H9 (cell line): Measurements from ENCODE around the gene YEATS2. TPM values are rescaled to one million over a fixed set of nuclear protein-coding genes. Genes with fewer than 3 reads are reported as not detected.

ENCODE experiments used
- DNase-seq: peaks from one replicate; pipeline ENCODE4 v3.0.0-alpha.2; 2017
- H2AFZ ChIP-seq: one replicate; pipeline ENCODE4 v1.6.1; 2013; ENCODE audit warnings: mild to moderate bottlenecking, low read length, control low read depth, moderate library complexity
- H2AK5ac ChIP-seq: 2 replicates; pipeline ENCODE4 v1.6.1; 2013; ENCODE audit warnings: low read length, control low read depth, mixed read lengths; ENCODE audit not compliant: insufficient read length
- H2BK120ac ChIP-seq: one replicate; pipeline ENCODE4 v1.6.1; 2013; ENCODE audit warnings: low read depth, mild to moderate bottlenecking, low read length, control low read depth, inconsistent platforms; ENCODE audit not compliant: poor library complexity, severe bottlenecking
- H2BK12ac ChIP-seq: 2 replicates; pipeline ENCODE4 v1.6.1; 2013; ENCODE audit warnings: low read length, control low read depth, mixed read lengths, low read depth; ENCODE audit not compliant: insufficient read length
- H2BK15ac ChIP-seq: 2 replicates; pipeline ENCODE4 v1.6.1; 2013; ENCODE audit warnings: low read depth, low read length, control low read depth
- H2BK20ac ChIP-seq: one replicate; pipeline ENCODE4 v1.6.1; 2013; ENCODE audit warnings: low read depth, mild to moderate bottlenecking, low read length, control low read depth, inconsistent platforms; ENCODE audit not compliant: poor library complexity, severe bottlenecking
- H2BK5ac ChIP-seq: 2 replicates; pipeline ENCODE4 v1.6.1; 2013; ENCODE audit warnings: low read length, control low read depth, mixed read lengths; ENCODE audit not compliant: insufficient read length
- H3K14ac ChIP-seq: 2 replicates; pipeline ENCODE4 v1.6.1; 2013; ENCODE audit warnings: low read length, control low read depth; ENCODE audit not compliant: insufficient read depth
- H3K18ac ChIP-seq: 2 replicates; pipeline ENCODE4 v1.6.1; 2013; ENCODE audit warnings: low read depth, mild to moderate bottlenecking, mixed read lengths, low read length, control low read depth; ENCODE audit not compliant: insufficient read length
- H3K23ac ChIP-seq: 2 replicates; pipeline ENCODE4 v1.6.1; 2013; ENCODE audit warnings: low read length, control low read depth, mixed read lengths, low read depth; ENCODE audit not compliant: insufficient read length
- H3K23me2 ChIP-seq: 2 replicates; pipeline ENCODE4 v1.6.1; 2013; ENCODE audit warnings: low read depth, mild to moderate bottlenecking, mixed read lengths, low read length, control low read depth; ENCODE audit not compliant: insufficient read length, poor library complexity, severe bottlenecking
- H3K27ac ChIP-seq: 2 replicates; pipeline ENCODE4 v1.5.1; 2013; ENCODE audit warnings: low read length, control low read depth, mixed read lengths, low read depth; ENCODE audit not compliant: insufficient read length
- H3K27me3 ChIP-seq: 2 replicates; pipeline ENCODE4 v1.6.1; 2013; ENCODE audit warnings: low read length, control low read depth, inconsistent platforms; ENCODE audit not compliant: insufficient read depth
- H3K4ac ChIP-seq: 2 replicates; pipeline ENCODE4 v1.6.1; 2013; ENCODE audit warnings: low read depth, mild to moderate bottlenecking, control low read depth, inconsistent platforms, low read length, moderate library complexity
- H3K4me1 ChIP-seq: 2 replicates; pipeline ENCODE4 v1.6.1; 2013; ENCODE audit warnings: low read length, control low read depth, inconsistent platforms; ENCODE audit not compliant: insufficient read depth
- H3K4me2 ChIP-seq: 2 replicates; pipeline ENCODE4 v1.6.1; 2013; ENCODE audit warnings: low read length, control low read depth, mixed read lengths; ENCODE audit not compliant: insufficient read length, insufficient read depth
- H3K56ac ChIP-seq: 2 replicates; pipeline ENCODE4 v1.6.1; 2013; ENCODE audit warnings: low read depth, mild to moderate bottlenecking, mixed read lengths, low read length, control low read depth; ENCODE audit not compliant: insufficient read length
- H3K79me1 ChIP-seq: 2 replicates; pipeline ENCODE4 v1.6.1; 2013; ENCODE audit warnings: low read depth, mild to moderate bottlenecking, moderate library complexity, low read length, control low read depth, inconsistent platforms; ENCODE audit not compliant: insufficient read depth, poor library complexity, severe bottlenecking
- H3K79me2 ChIP-seq: 2 replicates; pipeline ENCODE4 v1.6.1; 2013; ENCODE audit warnings: low read length, control low read depth, inconsistent platforms; ENCODE audit not compliant: insufficient read depth
- H3K9ac ChIP-seq: 2 replicates; pipeline ENCODE4 v1.6.1; 2013; ENCODE audit warnings: low read length, control low read depth, mixed read lengths; ENCODE audit not compliant: insufficient read length; ENCODE audit errors: extremely low read depth
- H3K9me3 ChIP-seq: one replicate; pipeline ENCODE4 v1.6.1; 2013; ENCODE audit warnings: low read depth, low read length, inconsistent platforms; ENCODE audit not compliant: control insufficient read depth
- H3T11ph ChIP-seq: one replicate; pipeline ENCODE4 v1.6.1; 2013; ENCODE audit warnings: mild to moderate bottlenecking, low read length, control low read depth, inconsistent platforms
- H4K20me1 ChIP-seq: one replicate; pipeline ENCODE4 v1.6.1; 2013; ENCODE audit not compliant: control insufficient read depth, insufficient read length, insufficient read depth
- H4K5ac ChIP-seq: 2 replicates; pipeline ENCODE4 v1.6.1; 2013; ENCODE audit warnings: low read depth, mild to moderate bottlenecking, mixed read lengths, low read length, control low read depth; ENCODE audit not compliant: insufficient read length
- H4K8ac ChIP-seq: replicated peaks from 2 replicates; pipeline ENCODE4 v1.6.1; 2013; ENCODE audit warnings: low read length, control low read depth, mixed read lengths, low read depth; ENCODE audit not compliant: insufficient read length
- H4K91ac ChIP-seq: 2 replicates; pipeline ENCODE4 v1.6.1; 2013; ENCODE audit warnings: low read depth, mild to moderate bottlenecking, moderate library complexity, mixed read lengths, low read length, control low read depth; ENCODE audit not compliant: insufficient read length
- H3K27ac Mint-ChIP-seq, 3 experiments: 2 replicates in 2 of 3; 3 replicates in 1 of 3; pipeline ENCODE4 v1.8.0; 2020 to 2021; ENCODE audit warnings: mixed read lengths in 3 of 3, mild to moderate bottlenecking in 1 of 3, moderate library complexity in 1 of 3
- H3K27me3 Mint-ChIP-seq: 2 replicates; pipeline ENCODE4 v1.8.0; 2021; ENCODE audit warnings: low read depth, mild to moderate bottlenecking, moderate library complexity, mixed read lengths
- H3K36me3 Mint-ChIP-seq, 3 experiments: 2 replicates in 2 of 3; 3 replicates in 1 of 3; pipeline ENCODE4 v1.8.0; 2020 to 2021; ENCODE audit warnings: low read depth in 3 of 3, mixed read lengths in 3 of 3; ENCODE audit not compliant: insufficient read depth in 1 of 3
- H3K4me1 Mint-ChIP-seq, 2 experiments: 2 replicates each; pipeline ENCODE4 v1.8.0; 2020; ENCODE audit warnings: mixed read lengths in 2 of 2
- H3K4me3 Mint-ChIP-seq, 2 experiments: 2 replicates in 1 of 2; 3 replicates in 1 of 2; pipeline ENCODE4 v1.8.0; 2020 to 2021; ENCODE audit warnings: mild to moderate bottlenecking in 2 of 2, mixed read lengths in 2 of 2, moderate library complexity in 1 of 2
- H3K9me3 Mint-ChIP-seq, 2 experiments: 2 replicates in 1 of 2; 3 replicates in 1 of 2; pipeline ENCODE4 v1.8.0; 2020; ENCODE audit warnings: mild to moderate bottlenecking in 2 of 2, mixed read lengths in 2 of 2, moderate library complexity in 1 of 2
- WGBS: extraction: QIAGEN DNeasy Blood & Tissue Kit; methylation state at CpG from one replicate; pipeline ENCODE4 v1.1.7; 2013; ENCODE audit warnings: missing lambda C conversion rate, low lambda C conversion rate, mixed read lengths; ENCODE audit not compliant: insufficient read length; ENCODE audit errors: extremely low coverage; 5-methylcytosine and 5-hydroxymethylcytosine counted together
- total RNA-seq: library from RNA; stranded (reverse); gene quantifications from 2 replicates; pipeline ENCODE4 v1.2.1, GENCODE V29; 2021
- TF ChIP-seq, protein P1 (sequence below): fragments of 200-600 bp; sonication (generic); conservative IDR thresholded peaks from 3 replicates; pipeline ENCODE4 v1.8.0; 2021; ENCODE audit warnings: antibody characterized with exemption, mild to moderate bottlenecking

YEATS2 gene
- total RNA-seq, 1 experiment from 2014 or later, result 40.3 TPM

DNA sequence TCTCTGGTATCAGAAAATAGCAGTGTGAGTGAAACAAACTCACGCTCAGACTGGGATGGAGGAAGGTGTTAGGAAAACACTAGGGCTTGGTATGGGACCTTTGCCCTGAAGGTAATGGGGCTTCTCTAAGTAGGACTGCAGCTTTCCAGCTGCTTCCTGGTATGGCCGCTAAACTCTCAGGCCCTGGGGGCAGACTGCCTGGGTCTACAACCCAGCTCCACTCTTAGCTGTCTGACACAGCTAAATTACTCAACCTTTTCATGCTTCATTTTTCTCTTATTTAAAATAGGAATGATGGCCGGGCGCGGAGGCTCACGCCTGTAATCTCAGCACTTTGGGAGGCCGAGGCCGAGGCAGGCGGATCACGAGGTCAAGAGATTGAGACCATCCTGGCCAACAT lies 5.2 kb upstream of the YEATS2 start:
- Histone ChIP-seq H4K20me1 (no peaks in the 10 kb centered on the region), H2BK20ac (no peak overlapping the region), H3K79me2 (no peaks in the 10 kb centered on the region), H3K27ac (no peak overlapping the region), H3K23ac (no peak overlapping the region), H3K9ac (no peak overlapping the region), H2BK120ac (no peak overlapping the region), H3K18ac (no peak overlapping the region), H4K8ac (no peak overlapping the region), H2BK5ac (no peak overlapping the region), H3K56ac (no peak overlapping the region), H3K4me2 (no peak overlapping the region), H2AK5ac (no peak overlapping the region), H3K14ac (no peak overlapping the region), H4K91ac (no peak overlapping the region), H2BK12ac (no peak overlapping the region), H3K23me2 (no peaks in the 10 kb centered on the region), H3K27me3 (no peaks in the 10 kb centered on the region), H3K9me3 (no peaks in the 10 kb centered on the region), H3K4me1 (no peaks in the 10 kb centered on the region), H4K5ac (no peak overlapping the region), H2AFZ (no peak overlapping the region), H3K79me1 (no peaks in the 10 kb centered on the region), H2BK15ac (no peak overlapping the region), H3K4ac (no peak overlapping the region), H3T11ph (no peak overlapping the region)
- TF ChIP-seq, protein P1, sequence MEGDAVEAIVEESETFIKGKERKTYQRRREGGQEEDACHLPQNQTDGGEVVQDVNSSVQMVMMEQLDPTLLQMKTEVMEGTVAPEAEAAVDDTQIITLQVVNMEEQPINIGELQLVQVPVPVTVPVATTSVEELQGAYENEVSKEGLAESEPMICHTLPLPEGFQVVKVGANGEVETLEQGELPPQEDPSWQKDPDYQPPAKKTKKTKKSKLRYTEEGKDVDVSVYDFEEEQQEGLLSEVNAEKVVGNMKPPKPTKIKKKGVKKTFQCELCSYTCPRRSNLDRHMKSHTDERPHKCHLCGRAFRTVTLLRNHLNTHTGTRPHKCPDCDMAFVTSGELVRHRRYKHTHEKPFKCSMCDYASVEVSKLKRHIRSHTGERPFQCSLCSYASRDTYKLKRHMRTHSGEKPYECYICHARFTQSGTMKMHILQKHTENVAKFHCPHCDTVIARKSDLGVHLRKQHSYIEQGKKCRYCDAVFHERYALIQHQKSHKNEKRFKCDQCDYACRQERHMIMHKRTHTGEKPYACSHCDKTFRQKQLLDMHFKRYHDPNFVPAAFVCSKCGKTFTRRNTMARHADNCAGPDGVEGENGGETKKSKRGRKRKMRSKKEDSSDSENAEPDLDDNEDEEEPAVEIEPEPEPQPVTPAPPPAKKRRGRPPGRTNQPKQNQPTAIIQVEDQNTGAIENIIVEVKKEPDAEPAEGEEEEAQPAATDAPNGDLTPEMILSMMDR, result no peak
- Mint-ChIP-seq H3K27me3 (no peaks in the 10 kb centered on the region), H3K4me3 (no peak overlapping the region), H3K36me3 (no peaks in the 10 kb centered on the region), H3K27ac (no peak overlapping the region; a peak in 1 of 7 replicates), H3K9me3 (no peaks in the 10 kb centered on the region), H3K4me1 (peaks cover 0 to 3% of the 10 kb centered on the region in 2 experiments; a peak in 2 of 4 replicates)
- DNase-seq, result no peak
- no CpG with 5 or more reads among the region's 10 CpGs for WGBS
